ENCODE data around the gene GALNT2. TPM values are rescaled to one million over a fixed set of nuclear protein-coding genes. Genes with fewer than 3 reads are reported as not detected.

The GALNT2 gene
- total RNA-seq, 1 donor from 2014 or later = 67.9 TPM

- Mint-ChIP-seq H3K4me3 (no peak overlapping the region), H3K9me3 (no peaks in the 10 kb centered on the region), H3K4me1 (ENCODE audit: low read depth) (peaks cover 25% of the 10 kb centered on the region), H3K36me3 (ENCODE audit: low read depth) (no peaks in the 10 kb centered on the region), H3K27ac (no peak overlapping the region), H3K27me3 (ENCODE audit: insufficient read depth) (no peaks in the 10 kb centered on the region)
- no peak for DNase-seq (ENCODE audit: low spot score)
- intact Hi-C loops (cut with micrococcal nuclease) = no loop called here
These were observed 72.7 kb downstream of the GALNT2 start for GRCh38 chr1:230139741-230140140.

GRCh38 chr1:230140221-230141020 lies 73.4 kb downstream of the GALNT2 start:
- Mint-ChIP-seq H3K27ac (no peak overlapping the region), H3K36me3 (ENCODE audit: low read depth) (no peaks in the 10 kb centered on the region), H3K27me3 (ENCODE audit: insufficient read depth) (no peaks in the 10 kb centered on the region), H3K9me3 (no peaks in the 10 kb centered on the region), H3K4me1 (ENCODE audit: low read depth) (peaks cover 25% of the 10 kb centered on the region), H3K4me3 (no peak overlapping the region)
- no peak for DNase-seq (ENCODE audit: low spot score)
- intact Hi-C loops (cut with micrococcal nuclease) = no loop called here

DNA sequence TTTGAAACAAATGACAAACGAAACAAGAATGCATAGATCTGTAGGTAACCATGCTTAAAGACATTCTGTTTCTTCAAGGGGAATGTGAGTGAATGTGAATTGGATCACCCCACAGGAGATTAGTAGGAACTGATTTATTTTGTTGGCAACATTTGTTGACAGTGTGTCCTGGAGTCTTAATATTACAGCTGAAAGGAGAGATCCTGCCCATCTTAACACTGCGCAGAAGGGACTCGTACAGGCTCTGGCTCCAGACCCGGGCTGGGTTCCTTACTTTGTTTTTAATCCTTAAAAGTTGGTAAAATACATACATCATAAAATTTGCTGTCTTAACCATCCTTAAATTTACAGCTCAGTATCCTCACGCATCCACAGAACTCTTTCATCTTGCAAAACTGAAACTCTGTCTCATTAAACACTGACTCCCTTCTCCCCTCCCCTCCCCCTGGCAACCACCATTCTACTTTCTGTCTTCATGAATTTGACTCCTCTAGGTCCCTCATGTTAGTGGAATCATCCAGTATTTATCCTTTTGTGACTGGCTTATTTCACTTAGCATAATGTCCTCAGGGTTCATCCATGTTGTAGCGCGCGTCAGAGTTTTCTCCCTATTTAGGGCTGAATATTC lies 74.1 kb downstream of the GALNT2 start:
- no peak for DNase-seq (ENCODE audit: low spot score)
- H3K9me3 Mint-ChIP-seq = no peaks in the 10 kb centered on the region
- peaks cover 31% of the 10 kb centered on the region for H3K4me1 Mint-ChIP-seq (ENCODE audit: low read depth)
- H3K36me3 Mint-ChIP-seq (ENCODE audit: low read depth) = no peaks in the 10 kb centered on the region
- H3K4me3 Mint-ChIP-seq = no peak overlapping the region
- no peak overlapping the region for H3K27ac Mint-ChIP-seq
- H3K27me3 Mint-ChIP-seq (ENCODE audit: insufficient read depth) = no peaks in the 10 kb centered on the region
- intact Hi-C loops (cut with micrococcal nuclease) = no loop called here

DNA sequence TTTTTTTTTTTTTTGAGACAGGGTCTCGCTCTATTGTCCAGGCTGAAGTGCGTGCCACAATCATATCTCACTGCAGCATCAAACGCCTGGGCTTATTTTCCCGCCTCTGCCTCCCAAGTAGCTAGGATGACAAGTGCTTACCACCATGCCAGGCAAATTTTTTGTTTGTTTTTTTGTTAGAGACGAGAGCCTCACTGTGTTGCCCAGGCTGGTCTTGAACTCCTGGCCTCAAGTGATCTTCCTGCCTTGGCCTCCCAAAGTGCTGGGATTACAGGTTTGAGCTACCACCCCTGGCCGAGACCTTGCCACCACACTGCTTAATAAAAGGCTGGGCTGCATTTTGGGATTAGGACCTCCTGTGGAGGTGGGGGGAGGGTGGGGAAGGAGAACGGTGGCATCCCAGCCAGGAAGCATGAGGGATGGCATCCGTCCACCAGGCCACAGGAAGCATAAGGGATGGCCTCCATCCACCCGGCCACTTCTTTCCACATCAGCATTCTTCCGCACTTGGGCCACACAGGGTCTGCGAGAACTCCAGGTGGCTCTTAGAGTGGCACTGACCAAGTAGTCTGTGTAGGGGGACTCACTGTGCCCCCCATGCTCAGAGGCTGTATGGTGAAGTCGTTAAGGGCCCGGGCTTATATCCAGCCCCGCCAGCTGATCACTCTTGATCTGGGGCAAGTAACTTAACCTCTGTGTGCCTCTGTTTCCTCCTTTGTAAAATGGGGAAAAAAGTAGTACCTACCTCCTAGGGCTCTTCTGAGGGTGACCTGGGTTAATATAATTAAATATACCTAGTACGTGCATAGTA lies 75.0 kb downstream of the GALNT2 start:
- DNase-seq (ENCODE audit: low spot score) = no peak
- H3K4me1 Mint-ChIP-seq (ENCODE audit: low read depth) = peaks cover 40% of the 10 kb centered on the region
- no peaks in the 10 kb centered on the region for H3K36me3 Mint-ChIP-seq (ENCODE audit: low read depth)
- no peak overlapping the region for H3K4me3 Mint-ChIP-seq
- intact Hi-C loops (cut with micrococcal nuclease) = no loop called here
- no peaks in the 10 kb centered on the region for H3K27me3 Mint-ChIP-seq (ENCODE audit: insufficient read depth)
- H3K27ac Mint-ChIP-seq = no peak overlapping the region
- H3K9me3 Mint-ChIP-seq = no peaks in the 10 kb centered on the region

- intact Hi-C loops (cut with micrococcal nuclease) = no loop called here
- DNase-seq (ENCODE audit: low spot score) = no peak
- Mint-ChIP-seq H3K4me1 (ENCODE audit: low read depth) (peaks cover 40% of the 10 kb centered on the region), H3K27ac (no peak overlapping the region), H3K9me3 (no peaks in the 10 kb centered on the region), H3K27me3 (ENCODE audit: insufficient read depth) (no peaks in the 10 kb centered on the region), H3K4me3 (no peak overlapping the region), H3K36me3 (ENCODE audit: low read depth) (no peaks in the 10 kb centered on the region)
These were observed 75.7 kb downstream of the GALNT2 start for GRCh38 chr1:230142608-230143210.

DNA sequence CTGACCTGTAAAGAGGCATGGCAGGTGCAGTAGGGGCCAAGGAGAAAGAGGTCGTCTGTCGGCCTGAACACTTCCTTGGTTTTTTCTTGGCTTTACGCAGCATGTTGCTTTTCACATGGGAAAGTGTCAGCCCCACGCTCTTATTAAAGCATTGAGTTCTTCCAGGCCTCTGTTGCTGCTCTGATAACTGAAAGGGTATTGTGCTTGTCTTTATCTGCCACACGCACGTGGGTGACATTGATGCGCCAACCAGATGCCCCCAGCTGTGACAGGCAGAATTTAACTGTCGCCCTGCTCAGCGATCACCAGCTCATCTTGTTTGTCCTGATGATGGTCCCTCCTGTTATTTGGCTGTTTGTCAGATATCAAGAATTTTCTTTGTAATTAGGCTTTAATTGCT lies 76.5 kb downstream of the GALNT2 start:
- H3K36me3 Mint-ChIP-seq (ENCODE audit: low read depth) = no peaks in the 10 kb centered on the region
- peaks cover 40% of the 10 kb centered on the region for H3K4me1 Mint-ChIP-seq (ENCODE audit: low read depth)

GRCh38 chr1:230144010-230144614 lies 77.1 kb downstream of the GALNT2 start:
- Mint-ChIP-seq H3K4me1 (ENCODE audit: low read depth) (peaks cover 41% of the 10 kb centered on the region), H3K27me3 (ENCODE audit: insufficient read depth) (no peaks in the 10 kb centered on the region), H3K36me3 (ENCODE audit: low read depth) (no peaks in the 10 kb centered on the region), H3K4me3 (no peak overlapping the region), H3K27ac (no peak overlapping the region), H3K9me3 (no peaks in the 10 kb centered on the region)
- intact Hi-C loops (cut with micrococcal nuclease) = no loop called here
- no peak for DNase-seq (ENCODE audit: low spot score)

More for the DNA sequence above, 76.5 kb downstream of the GALNT2 start:
- no peak for DNase-seq (ENCODE audit: low spot score)
- no peaks in the 10 kb centered on the region for H3K27me3 Mint-ChIP-seq (ENCODE audit: insufficient read depth)
- no peak overlapping the region for H3K4me3 Mint-ChIP-seq
- intact Hi-C loops (cut with micrococcal nuclease) = no loop called here
- H3K27ac Mint-ChIP-seq = no peak overlapping the region
- no peaks in the 10 kb centered on the region for H3K9me3 Mint-ChIP-seq

DNA sequence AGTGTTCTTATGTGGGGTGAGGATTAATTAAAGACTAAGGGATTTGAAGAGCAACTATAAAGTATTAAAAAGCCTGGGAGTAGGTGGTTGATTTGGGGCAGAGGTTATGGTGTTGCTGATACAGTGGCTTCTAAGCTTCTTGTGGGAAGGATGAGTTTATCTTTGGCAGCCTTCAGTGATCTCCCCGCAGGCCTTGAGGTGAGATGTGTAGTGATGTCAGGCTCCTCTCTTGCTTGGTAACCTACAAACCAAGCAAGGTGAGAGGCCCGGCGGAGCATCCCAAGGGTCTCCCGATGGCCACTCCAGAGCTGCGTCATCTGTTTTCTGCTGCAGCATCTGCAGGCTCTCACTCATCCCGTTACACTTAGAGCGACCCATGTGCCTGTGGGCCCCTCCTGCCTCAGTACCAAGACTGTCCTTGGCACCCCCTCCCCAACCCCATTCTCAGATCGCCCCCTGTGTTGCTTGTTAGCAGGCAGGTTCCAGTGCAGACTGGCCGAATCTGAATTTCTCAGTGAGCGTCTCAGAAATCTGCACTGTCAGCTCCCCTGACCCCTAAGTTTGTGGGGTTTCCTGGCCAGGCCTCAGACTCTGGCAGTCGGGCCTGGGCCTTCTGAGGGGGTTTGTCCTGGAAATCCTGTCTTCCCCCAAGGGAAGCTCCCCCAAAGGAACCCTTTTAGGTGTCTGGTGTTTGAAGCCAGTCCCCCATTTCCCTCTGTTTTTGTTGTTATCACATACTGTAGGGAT lies 77.9 kb downstream of the GALNT2 start:
- H3K27me3 Mint-ChIP-seq (ENCODE audit: insufficient read depth) = no peaks in the 10 kb centered on the region
- peaks cover 49% of the 10 kb centered on the region for H3K4me1 Mint-ChIP-seq (ENCODE audit: low read depth)
- no peak overlapping the region for H3K27ac Mint-ChIP-seq
- no peaks in the 10 kb centered on the region for H3K9me3 Mint-ChIP-seq
- no peaks in the 10 kb centered on the region for H3K36me3 Mint-ChIP-seq (ENCODE audit: low read depth)
- H3K4me3 Mint-ChIP-seq = no peak overlapping the region
- DNase-seq (ENCODE audit: low spot score) = no peak
- intact Hi-C loops (cut with micrococcal nuclease) = no loop called here

DNA sequence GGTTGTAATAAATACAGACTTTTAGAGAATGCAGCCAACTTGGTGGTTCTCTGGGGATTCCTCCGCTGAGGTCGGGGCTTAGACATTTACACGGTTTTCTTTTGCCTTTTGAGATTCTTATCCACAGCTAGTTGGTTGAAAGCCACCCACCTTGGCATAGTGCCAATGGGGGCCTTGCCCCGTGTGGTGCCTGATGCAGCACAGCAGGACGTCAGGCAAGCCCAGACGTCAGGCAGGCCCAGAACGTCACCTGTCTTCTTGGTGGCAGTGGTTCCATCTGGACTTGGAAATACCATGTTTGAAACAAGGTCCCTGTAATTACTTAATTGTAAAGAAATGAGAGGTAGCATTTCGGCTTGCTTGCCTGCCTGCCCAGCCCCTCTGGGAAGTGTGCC lies 78.5 kb downstream of the GALNT2 start:
- no peaks in the 10 kb centered on the region for H3K27me3 Mint-ChIP-seq (ENCODE audit: insufficient read depth)
- no peak overlapping the region for H3K27ac Mint-ChIP-seq
- no peak overlapping the region for H3K4me3 Mint-ChIP-seq
- no peaks in the 10 kb centered on the region for H3K9me3 Mint-ChIP-seq
- intact Hi-C loops (cut with micrococcal nuclease) = no loop called here
- DNase-seq (ENCODE audit: low spot score) = no peak
- no peaks in the 10 kb centered on the region for H3K36me3 Mint-ChIP-seq (ENCODE audit: low read depth)
- peaks cover 53% of the 10 kb centered on the region for H3K4me1 Mint-ChIP-seq (ENCODE audit: low read depth)

DNA sequence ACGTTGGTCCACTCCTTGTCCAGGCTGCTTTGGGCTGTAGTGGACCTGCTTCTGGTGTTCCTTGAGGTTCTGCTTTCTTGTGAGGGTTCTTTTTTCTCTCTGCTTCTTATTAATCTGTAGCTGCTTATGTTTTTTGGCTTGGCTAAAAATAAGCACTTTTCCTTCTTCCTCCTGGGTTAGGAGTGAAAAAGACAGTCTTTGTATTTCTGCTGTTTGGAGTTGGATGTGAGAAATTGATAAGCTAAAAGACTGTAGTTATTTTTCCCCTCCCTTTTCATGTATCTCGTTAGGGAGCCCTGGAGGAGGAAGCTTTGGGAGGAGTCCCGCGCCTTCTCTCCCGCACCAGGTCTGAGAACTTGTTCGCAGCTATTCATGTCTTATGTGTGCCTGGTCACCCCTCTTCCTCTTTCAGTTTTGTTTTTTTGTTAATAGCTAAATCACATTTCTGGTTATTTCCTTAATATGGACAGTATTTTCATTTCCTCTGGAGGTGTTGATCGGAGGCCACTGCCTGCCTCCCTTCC lies 79.0 kb downstream of the GALNT2 start:
- no peak overlapping the region for H3K27ac Mint-ChIP-seq
- H3K27me3 Mint-ChIP-seq (ENCODE audit: insufficient read depth) = no peaks in the 10 kb centered on the region
- intact Hi-C loops (cut with micrococcal nuclease) = no loop called here
- no peak for DNase-seq (ENCODE audit: low spot score)
- H3K9me3 Mint-ChIP-seq = no peaks in the 10 kb centered on the region
- H3K4me1 Mint-ChIP-seq (ENCODE audit: low read depth) = peaks cover 49% of the 10 kb centered on the region
- no peak overlapping the region for H3K4me3 Mint-ChIP-seq
- H3K36me3 Mint-ChIP-seq (ENCODE audit: low read depth) = no peaks in the 10 kb centered on the region

- no peak overlapping the region for H3K4me3 Mint-ChIP-seq
These were observed 79.7 kb downstream of the GALNT2 start for GRCh38 chr1:230146709-230147108.

More at GRCh38 chr1:230146709-230147108, 79.7 kb downstream of the GALNT2 start:
- Mint-ChIP-seq H3K27ac (no peak overlapping the region), H3K4me1 (ENCODE audit: low read depth) (peaks cover 42% of the 10 kb centered on the region), H3K9me3 (no peaks in the 10 kb centered on the region), H3K27me3 (ENCODE audit: insufficient read depth) (no peaks in the 10 kb centered on the region), H3K36me3 (ENCODE audit: low read depth) (no peaks in the 10 kb centered on the region)
- intact Hi-C loops (cut with micrococcal nuclease) = no loop called here
- DNase-seq (ENCODE audit: low spot score) = no peak
